ENCODE measurements around the gene TEX14.

TEX14 gene

GRCh38 chr17:58699771-58700170, 7.9 kb upstream of the TEX14 start:
- no peak for TF ChIP-seq CTCF (IDR thresholded peaks at IDR 0.05)

DNA sequence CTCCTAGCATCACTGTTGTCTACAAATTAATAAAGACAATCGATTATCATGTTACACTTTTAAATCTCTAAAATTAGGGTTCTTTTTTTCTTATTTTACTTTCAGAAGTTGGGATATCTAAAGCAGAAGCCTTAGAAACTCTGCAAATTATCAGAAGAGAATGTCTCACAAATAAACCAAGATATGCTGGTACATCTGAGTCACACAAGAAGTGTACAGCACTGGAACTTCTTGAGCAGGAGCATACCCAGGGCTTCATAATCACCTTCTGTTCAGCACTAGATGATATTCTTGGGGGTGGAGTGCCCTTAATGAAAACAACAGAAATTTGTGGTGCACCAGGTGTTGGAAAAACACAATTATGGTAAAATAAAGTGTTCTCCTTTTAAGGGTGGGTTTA, 3.0 kb upstream of the TEX14 start:
- TF ChIP-seq CTCF (IDR thresholded peaks at IDR 0.05), result no peak

DNA sequence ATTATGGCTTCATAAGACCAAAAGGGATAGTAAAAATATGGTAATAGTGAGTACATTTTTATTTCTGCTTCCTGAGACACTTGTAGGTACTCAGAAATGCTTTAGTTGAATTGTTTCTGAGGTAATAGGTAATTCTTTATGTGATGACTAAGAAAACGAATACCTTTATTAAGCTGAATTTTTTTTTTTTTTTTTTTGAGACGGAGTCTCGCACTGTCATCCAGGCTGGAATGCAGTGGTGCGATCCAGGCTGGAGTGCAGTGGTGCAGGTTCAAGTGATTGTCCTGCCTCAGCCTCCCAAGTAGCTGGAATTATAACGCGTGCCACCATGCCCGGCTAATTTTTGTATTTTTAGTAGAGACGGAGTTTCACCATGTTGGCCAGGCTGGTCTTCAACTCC, 2.5 kb upstream of the TEX14 start:
- no peak for TF ChIP-seq CTCF (IDR thresholded peaks at IDR 0.05)

GRCh38 chr17:58693751-58694150, 1.9 kb upstream of the TEX14 start:
- TF ChIP-seq CTCF (IDR thresholded peaks at IDR 0.05), result no peak

- no peak for TF ChIP-seq CTCF (IDR thresholded peaks at IDR 0.05)
Measured at GRCh38 chr17:58693208-58693607, 1.4 kb upstream of the TEX14 start.

- TF ChIP-seq CTCF (IDR thresholded peaks at IDR 0.05), result no peak
Measured at GRCh38 chr17:58692239-58693055, 602 bp upstream of the TEX14 start, which contains the start of gene RAD51C. Gene RAD51C, plus strand, starts transcription at chr17:58692602. Its CDS starts 42 bp downstream, at chr17:58692644.

DNA sequence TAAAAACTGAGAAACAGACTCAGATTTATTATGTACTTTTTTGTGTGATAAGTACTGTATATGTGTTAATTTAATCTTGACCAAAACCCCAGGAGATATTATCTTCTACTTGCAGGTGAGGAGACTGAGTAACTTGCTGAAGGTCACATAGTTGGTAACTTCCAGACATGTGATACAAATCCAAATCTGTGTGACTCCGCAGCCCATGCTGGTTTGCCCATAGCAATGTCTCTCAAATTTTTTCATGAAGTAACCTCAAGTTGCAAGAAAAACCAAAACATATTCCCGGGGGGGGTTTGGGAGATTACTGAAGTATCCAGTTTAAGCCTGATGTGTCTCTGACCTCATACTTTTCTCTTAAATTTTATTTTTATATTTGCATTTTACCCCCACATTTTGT, 3.3 kb downstream of the TEX14 start:
- no peak for TF ChIP-seq CTCF (IDR thresholded peaks at IDR 0.05)

Measured in LNCAP (cell line).